Left colon (tissue), 2 donors: Measurements from ENCODE around the gene ANKRD36B. TPM values are rescaled to one million over a fixed set of nuclear protein-coding genes. Genes with fewer than 3 reads are reported as not detected.
"Not testable (repeated sequence)": the region's sequence is repeated elsewhere in the genome, so short reads cannot be mapped to it uniquely, and the experiment has no call there.

Experiments used
- ATAC-seq: fragments of 200-7000 bp; cut with Tn5 transposase; one replicate; pipeline ENCODE4 v1.9.1; 2020; ENCODE audit warnings: mild to moderate bottlenecking, moderate library complexity
- DNase-seq, 2 donors: peaks; one replicate each; pipeline ENCODE4 v3.0.0-alpha.2; 2020
- intact Hi-C, 2 donors: fragments of 100-400 bp; cut with DNase I in 1 of 2; cut with micrococcal nuclease in 1 of 2; formaldehyde crosslinking; loops; one replicate each; pipeline versions ENCODE4 v1.11.2 to v1.14.0; 2022; cut with DNase I, micrococcal nuclease
- long read RNA-seq: library from polyadenylated mRNA; unstranded; transcript quantifications from one replicate; pipeline ENCODE4 v2.0.0, GENCODE V29; 2021
- total RNA-seq, 2 donors: library from RNA; stranded (reverse); fragmentation: NEBNext Ultra II Directional; extraction: Animal tissue kit (Norgen Biotek cat#: 25700); gene quantifications; one replicate each; pipeline ENCODE4 v1.2.1, GENCODE V29; 2021
- donor health status: DM: no; HTN: no; CAD: no.
- donor health status: DM: yes; HTN: yes; CAD: no.

The ANKRD36B gene
- 10 to 100 TPM; 22.1 to 23.5 TPM for total RNA-seq
- long read RNA-seq, partial matches to known transcripts = 6 of 14 reads
- long read RNA-seq, other reads (novel, unspliced or antisense) = 6 of 14 reads

DNA sequence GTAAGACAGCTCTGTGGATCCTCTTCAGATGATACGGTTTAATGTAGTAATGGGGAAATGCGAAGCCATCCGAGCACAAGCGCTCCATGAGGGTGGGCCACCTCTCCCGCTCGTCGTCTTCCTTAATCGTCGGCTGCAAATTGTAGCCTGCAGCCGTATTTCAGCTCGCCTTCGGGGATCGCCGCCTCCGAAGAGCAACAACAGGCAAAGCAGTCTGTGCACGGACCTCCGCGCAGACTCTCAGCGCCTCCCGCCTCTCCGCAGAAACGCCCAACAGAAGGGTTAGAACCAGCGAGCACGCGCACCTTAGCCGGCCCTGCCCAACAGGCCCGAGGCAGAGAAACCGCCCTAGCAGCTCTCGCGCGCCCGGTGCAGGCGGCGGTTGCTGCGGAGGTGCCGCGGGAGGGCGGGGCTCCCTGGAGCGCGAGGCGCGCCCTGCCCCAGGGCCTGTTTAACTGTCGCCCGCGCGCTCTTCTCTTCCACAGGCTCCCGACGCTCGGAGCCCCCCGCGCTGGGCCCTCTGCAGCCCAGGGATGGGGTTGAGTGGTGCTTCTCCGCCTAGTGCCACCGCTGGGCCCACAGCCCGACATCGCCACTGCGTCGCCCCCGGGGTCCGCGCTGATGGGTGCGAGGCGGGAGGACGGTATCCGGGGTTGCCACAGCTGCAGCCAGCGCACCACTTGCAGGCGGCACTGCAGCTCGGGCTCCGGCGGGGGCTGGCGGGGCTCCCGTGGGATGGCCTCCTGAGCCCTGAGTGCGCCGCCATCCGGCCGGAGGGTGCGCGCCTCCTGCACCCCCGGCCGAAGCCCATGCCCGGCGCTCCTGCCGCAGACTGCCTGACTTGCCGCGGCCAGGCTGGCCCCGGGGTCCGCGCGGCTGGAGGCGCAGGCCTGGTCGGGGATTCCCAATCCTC is at the start of gene ANKRD36B:
Gene ANKRD36B (minus strand): TSS at position 280 of the 913 bp plus-strand sequence. CDS start 192 bp downstream, at position 88.
- DNase-seq (peak; percentile 80 to 81), ATAC-seq (peak; percentile 86)
- intact Hi-C loops = not testable (repeated sequence)

DNA sequence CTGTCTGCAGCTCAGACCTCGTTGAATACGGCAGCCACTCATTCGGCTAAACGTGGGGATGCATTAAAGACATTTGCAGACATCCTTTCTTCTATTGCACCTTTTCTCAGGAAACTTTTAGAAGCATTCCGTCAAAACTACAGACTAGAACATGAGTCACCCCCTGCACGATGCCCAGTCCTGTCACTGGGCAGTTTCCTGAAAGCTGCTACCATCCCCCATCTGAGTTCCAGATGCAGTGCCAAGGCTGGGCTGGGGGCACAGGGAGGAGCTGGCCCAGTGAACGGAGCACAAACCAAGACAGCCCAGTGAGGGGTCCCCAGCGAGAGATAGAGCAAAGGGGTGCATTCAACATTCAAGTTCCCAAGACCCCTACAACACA is 36.4 kb upstream of the ANKRD36B start:
- DNase-seq, ATAC-seq, intact Hi-C loops: not testable (repeated sequence)

DNA sequence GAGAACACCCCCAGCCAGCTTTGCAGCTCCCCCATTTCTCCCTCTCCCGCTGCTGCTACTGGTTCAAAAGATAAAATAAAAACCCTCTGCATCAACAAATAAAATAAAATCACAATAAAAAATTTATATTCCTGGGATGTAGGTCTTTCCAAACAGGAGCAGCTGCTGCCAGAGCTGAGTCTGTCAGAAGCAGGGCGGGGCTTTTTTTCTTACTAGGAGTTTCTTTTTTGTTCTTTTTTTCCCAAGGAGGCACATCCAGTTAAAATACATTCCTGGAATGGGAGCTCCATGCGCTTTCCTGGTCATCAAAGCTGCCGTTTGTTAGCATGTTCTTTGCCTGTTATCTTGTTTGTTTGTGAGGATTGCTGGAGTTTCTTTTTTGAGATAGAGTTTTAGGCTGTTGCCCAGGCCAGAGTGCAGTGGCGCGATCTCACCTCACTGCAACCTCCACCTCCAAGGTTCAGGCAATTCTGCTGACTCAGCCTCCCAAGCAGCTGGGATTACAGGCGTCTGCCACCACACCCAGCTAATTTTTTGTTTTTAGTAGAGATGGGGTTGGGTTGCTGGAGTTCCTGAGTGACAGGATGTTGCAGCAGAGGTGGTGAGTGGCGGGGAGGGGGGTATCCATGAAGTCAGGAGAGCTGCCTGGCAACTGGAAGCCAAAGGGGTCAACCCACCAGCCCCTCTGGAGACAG is 35.8 kb upstream of the ANKRD36B start:
- DNase-seq, intact Hi-C loops, ATAC-seq: not testable (repeated sequence)

GRCh38 chr2:97622976-97623375 is 33.3 kb upstream of the ANKRD36B start:
- intact Hi-C loops, ATAC-seq, DNase-seq: not testable (repeated sequence)

DNA sequence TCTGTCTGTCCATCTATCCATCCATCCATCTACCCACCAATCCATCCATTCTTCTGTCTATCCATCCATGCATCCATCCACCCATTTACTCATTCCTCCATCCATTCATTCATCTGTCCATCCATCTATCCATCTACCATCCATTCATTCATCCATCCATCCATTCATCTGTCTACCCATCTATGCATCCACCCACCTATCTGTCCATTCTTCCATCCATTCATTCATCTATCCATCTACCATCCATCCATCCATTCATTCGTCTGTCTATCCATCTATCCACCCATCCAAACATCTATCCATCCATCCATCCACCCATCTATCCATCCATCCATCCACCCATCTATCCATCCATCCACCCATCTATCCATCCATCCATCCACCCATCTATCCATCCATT is 30.8 kb upstream of the ANKRD36B start:
- intact Hi-C loops, DNase-seq, ATAC-seq: not testable (repeated sequence)

- peak; percentile 75 for ATAC-seq
- DNase-seq, intact Hi-C loops: not testable (repeated sequence)
These were observed 29.5 kb upstream of the ANKRD36B start for GRCh38 chr2:97618939-97619827.

DNA sequence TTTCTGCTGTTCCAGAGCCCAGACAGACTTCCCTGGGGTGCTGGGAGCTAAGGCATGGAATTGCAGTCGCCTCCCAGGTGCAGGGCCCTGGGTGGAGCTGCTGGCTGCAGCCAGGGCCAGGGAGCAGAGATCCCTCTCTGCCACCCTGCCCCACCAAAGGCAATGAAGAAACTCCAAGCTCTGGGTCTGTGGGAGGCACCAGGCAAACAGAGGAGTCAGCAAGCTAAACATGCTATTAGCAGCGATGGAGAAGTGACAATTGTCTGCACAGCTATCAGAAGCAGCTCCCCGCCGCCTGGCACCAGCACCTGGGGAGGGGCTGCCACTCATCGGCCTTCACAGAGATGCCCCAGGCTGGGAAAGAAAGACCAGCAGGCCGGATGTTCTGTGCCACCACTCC is 28.2 kb upstream of the ANKRD36B start:
- ATAC-seq = no peak
- DNase-seq = no peak
- intact Hi-C loops = no loop called here

- peak; percentile 49 for ATAC-seq
- intact Hi-C loops = not testable (repeated sequence)
These were observed 26.1 kb upstream of the ANKRD36B start for GRCh38 chr2:97615746-97616145.

DNA sequence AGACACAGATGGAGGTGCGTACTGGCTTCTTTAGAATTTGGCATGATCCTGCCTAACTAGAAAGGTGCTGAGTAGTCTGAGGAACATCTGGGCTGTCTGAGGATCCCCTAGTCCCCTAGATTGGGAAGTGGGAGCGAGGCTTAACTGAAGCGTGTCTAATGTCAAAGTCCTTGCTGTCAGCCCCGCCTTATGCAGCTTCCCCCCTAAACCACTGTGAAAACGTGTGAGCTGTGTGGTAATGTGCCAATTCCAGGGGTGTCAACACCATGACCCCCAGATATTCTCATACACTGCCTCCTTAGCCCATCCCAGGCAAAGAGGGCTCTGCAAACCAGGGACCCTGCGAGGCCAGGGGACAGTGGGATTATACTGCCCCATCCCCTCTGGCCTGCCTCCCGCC is 22.2 kb upstream of the ANKRD36B start:
- ATAC-seq, DNase-seq, intact Hi-C loops: not testable (repeated sequence)

More at GRCh38 chr2:97615746-97616145, 26.1 kb upstream of the ANKRD36B start:
- not testable (repeated sequence) for DNase-seq

GRCh38 chr2:97608745-97609144 is 19.1 kb upstream of the ANKRD36B start:
- DNase-seq, intact Hi-C loops, ATAC-seq: not testable (repeated sequence)

DNA sequence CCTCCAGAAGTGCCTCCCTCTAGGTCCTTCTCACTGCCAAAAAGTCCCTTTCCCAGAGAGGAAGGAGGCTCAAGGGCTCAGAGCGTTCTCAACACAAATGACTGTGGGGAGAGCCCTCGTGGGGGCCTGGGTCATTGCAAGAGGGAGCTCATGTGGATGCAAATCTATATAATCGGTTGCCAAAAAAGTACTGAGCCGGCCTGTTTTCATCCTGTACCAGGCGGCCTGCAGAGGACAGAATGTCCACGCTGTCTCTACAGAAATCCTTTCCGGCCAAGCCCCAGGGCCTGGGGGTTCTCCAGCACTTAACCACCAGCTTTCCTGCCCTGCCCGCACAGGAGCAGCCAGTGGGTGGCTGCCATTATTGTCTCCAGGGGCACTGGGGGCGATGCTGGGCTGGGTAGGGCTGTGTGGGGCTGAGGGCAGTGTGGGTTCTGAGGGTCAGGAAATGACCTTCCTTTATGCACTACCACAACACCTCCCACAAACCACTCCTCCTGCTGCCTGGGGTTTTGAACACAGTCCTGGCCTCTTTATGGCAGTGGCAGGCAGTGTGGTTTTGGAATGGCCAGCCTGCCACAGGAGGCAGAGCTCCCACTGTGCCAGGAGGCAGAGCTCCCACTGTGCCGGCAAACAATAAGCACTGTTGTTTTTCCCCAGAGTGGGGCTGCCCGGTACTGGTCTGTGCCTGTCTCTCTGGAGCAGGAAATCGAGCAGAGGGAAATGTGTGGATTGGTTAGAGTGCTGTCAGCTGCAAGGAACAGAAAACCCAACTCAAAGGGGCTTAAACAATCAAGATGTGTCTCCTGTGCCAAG is 16.1 kb upstream of the ANKRD36B start:
- ATAC-seq, intact Hi-C loops, DNase-seq: not testable (repeated sequence)

- peak; percentile 66 for ATAC-seq
- DNase-seq, intact Hi-C loops: not testable (repeated sequence)
These were observed 15.4 kb upstream of the ANKRD36B start for GRCh38 chr2:97605109-97605508.

DNA sequence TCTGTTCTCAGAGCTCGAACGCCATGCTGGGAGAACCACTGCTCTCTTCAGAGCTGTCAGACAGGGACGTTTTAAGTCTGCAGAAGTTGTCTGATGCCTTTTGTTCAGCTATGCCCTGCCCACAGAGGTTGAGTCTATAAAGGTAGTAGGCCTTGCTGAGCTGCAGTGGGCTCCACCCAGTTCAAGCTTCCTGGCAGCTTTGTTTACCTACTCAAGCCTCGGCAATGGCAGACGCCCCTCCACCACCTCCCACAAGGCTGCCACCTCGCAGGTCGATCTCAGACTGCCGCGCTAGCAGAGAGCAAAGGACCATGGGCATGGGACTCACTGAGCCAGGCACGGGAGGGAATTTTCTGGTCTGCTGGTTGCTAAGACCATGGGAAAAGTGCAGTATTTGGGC is 11.9 kb upstream of the ANKRD36B start:
- ATAC-seq, intact Hi-C loops, DNase-seq: not testable (repeated sequence)

- intact Hi-C loops, ATAC-seq, DNase-seq: not testable (repeated sequence)
These were observed 6.5 kb upstream of the ANKRD36B start for GRCh38 chr2:97596180-97596579.

DNA sequence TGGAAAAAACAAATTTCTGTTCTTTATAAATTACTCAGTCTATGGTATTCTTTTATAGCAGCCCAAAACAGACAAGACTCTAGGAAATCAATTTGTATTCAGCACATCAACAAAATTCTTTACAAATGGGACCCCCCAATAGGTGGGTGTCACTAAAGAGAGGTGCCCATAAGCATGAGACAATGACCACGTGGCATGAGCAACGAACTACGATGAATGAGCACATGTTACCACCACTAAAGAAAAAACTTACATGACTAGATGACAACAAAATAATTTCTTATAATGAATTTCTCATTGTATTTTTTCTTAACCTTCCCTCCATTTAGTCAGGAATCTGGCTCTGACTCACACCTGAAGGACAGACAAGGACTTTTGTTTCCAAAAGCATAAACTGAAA is 3.8 kb upstream of the ANKRD36B start:
- intact Hi-C loops, DNase-seq, ATAC-seq: not testable (repeated sequence)

GRCh38 chr2:97590515-97591394 is 1.1 kb upstream of the ANKRD36B start:
- ATAC-seq (peak; percentile 68), DNase-seq (peak; percentile 58 to 79)
- intact Hi-C loops = not testable (repeated sequence)

GRCh38 chr2:97589257-97589597 is 450 bp downstream of the ANKRD36B start:
- ATAC-seq, DNase-seq, intact Hi-C loops: not testable (repeated sequence)
